Stomach smooth muscle (tissue), 2 donors: Measurements from ENCODE around the gene CPZ.
"Not testable (repeated sequence)": the region's sequence is repeated elsewhere in the genome, so short reads cannot be mapped to it uniquely, and the experiment has no call there.

Experiments used
- H3K27ac ChIP-seq: one replicate; pipeline ENCODE4 v1.7.0; 2013; ENCODE audit warnings: mild to moderate bottlenecking, low read length, inconsistent platforms
- H3K27me3 ChIP-seq, 2 donors: one replicate each; pipeline ENCODE4 v1.7.0; 2013; ENCODE audit warnings: low read length in 2 of 2; ENCODE audit not compliant: insufficient read depth in 2 of 2, control insufficient read depth in 1 of 2
- H3K36me3 ChIP-seq, 2 donors: one replicate each; pipeline ENCODE4 v1.7.0; 2013; ENCODE audit warnings: low read length in 2 of 2; ENCODE audit not compliant: control insufficient read depth in 2 of 2, insufficient read depth in 2 of 2
- H3K4me1 ChIP-seq: one replicate; pipeline ENCODE4 v1.7.0; 2013; ENCODE audit warnings: low read length; ENCODE audit not compliant: control insufficient read depth, insufficient read depth
- H3K4me3 ChIP-seq, 2 donors: one replicate each; pipeline ENCODE4 v1.7.0; 2013; ENCODE audit warnings: low read length in 2 of 2
- H3K9ac ChIP-seq, 2 donors: one replicate each; pipeline ENCODE4 v1.7.0; 2013; ENCODE audit warnings: low read length in 2 of 2, mild to moderate bottlenecking in 1 of 2
- H3K9me3 ChIP-seq, 2 donors: one replicate each; pipeline ENCODE4 v1.7.0; 2013; ENCODE audit warnings: low read length in 2 of 2; ENCODE audit not compliant: control insufficient read depth in 2 of 2
- donor health status: healthy.
- donor health status: Pancreatic carcinoma.

The CPZ gene

GRCh38 chr4:8613421-8614364, 21.1 kb downstream of the CPZ start:
- Histone ChIP-seq H3K9ac (no peak overlapping the region), H3K27me3 (peaks cover 0 to 7% of the 10 kb centered on the region in 2 donors), H3K36me3 (no peaks in the 10 kb centered on the region), H3K27ac (no peak overlapping the region), H3K4me1 (no peaks in the 10 kb centered on the region), H3K4me3 (no peak overlapping the region), H3K9me3 (no peaks in the 10 kb centered on the region)

GRCh38 chr4:8614365-8615193, 22.0 kb downstream of the CPZ start:
- no peak overlapping the region for H3K27ac ChIP-seq
- no peak overlapping the region for H3K9ac ChIP-seq
- no peaks in the 10 kb centered on the region for H3K36me3 ChIP-seq
- no peak overlapping the region for H3K4me3 ChIP-seq
- H3K9me3 ChIP-seq: no peaks in the 10 kb centered on the region
- H3K27me3 ChIP-seq: peaks cover 0 to 7% of the 10 kb centered on the region in 2 donors
- H3K4me1 ChIP-seq: no peaks in the 10 kb centered on the region

GRCh38 chr4:8615366-8615765, 22.8 kb downstream of the CPZ start:
- H3K9me3 ChIP-seq: no peaks in the 10 kb centered on the region
- no peaks in the 10 kb centered on the region for H3K4me1 ChIP-seq
- no peaks in the 10 kb centered on the region for H3K36me3 ChIP-seq
- no peak overlapping the region for H3K4me3 ChIP-seq
- H3K27ac ChIP-seq: no peak overlapping the region
- no peak overlapping the region for H3K9ac ChIP-seq
- peaks cover 0 to 7% of the 10 kb centered on the region in 2 donors for H3K27me3 ChIP-seq

GRCh38 chr4:8615921-8616787, 23.6 kb downstream of the CPZ start:
- no peak overlapping the region for H3K27ac ChIP-seq
- no peaks in the 10 kb centered on the region for H3K36me3 ChIP-seq
- H3K9ac ChIP-seq: no peak overlapping the region
- H3K4me3 ChIP-seq: no peak overlapping the region
- H3K4me1 ChIP-seq: no peaks in the 10 kb centered on the region
- H3K9me3 ChIP-seq: no peaks in the 10 kb centered on the region
- H3K27me3 ChIP-seq: peaks cover 0 to 7% of the 10 kb centered on the region in 2 donors

GRCh38 chr4:8616831-8617230, 24.3 kb downstream of the CPZ start:
- H3K4me3 ChIP-seq: no peak overlapping the region
- H3K4me1 ChIP-seq: no peaks in the 10 kb centered on the region
- H3K27ac ChIP-seq: no peak overlapping the region
- H3K27me3 ChIP-seq: peaks cover 0 to 7% of the 10 kb centered on the region in 2 donors
- no peaks in the 10 kb centered on the region for H3K36me3 ChIP-seq
- H3K9ac ChIP-seq: no peak overlapping the region
- no peaks in the 10 kb centered on the region for H3K9me3 ChIP-seq

- Histone ChIP-seq H3K27ac (no peak overlapping the region), H3K4me1 (no peaks in the 10 kb centered on the region), H3K4me3 (no peak overlapping the region), H3K27me3 (peaks cover 0 to 7% of the 10 kb centered on the region in 2 donors), H3K9ac (no peak overlapping the region), H3K9me3 (no peaks in the 10 kb centered on the region), H3K36me3 (no peaks in the 10 kb centered on the region)
Observed at GRCh38 chr4:8617486-8618040, 25.0 kb downstream of the CPZ start.

GRCh38 chr4:8618421-8618820, 25.9 kb downstream of the CPZ start:
- H3K9ac ChIP-seq: no peak overlapping the region
- peaks cover 0 to 6% of the 10 kb centered on the region in 2 donors for H3K27me3 ChIP-seq
- H3K4me1 ChIP-seq: no peaks in the 10 kb centered on the region
- no peaks in the 10 kb centered on the region for H3K36me3 ChIP-seq
- no peaks in the 10 kb centered on the region for H3K9me3 ChIP-seq
- no peak overlapping the region for H3K27ac ChIP-seq
- H3K4me3 ChIP-seq: no peak overlapping the region

GRCh38 chr4:8618961-8619720, 26.6 kb downstream of the CPZ start:
- Histone ChIP-seq H3K27ac (no peak overlapping the region), H3K9me3 (no peaks in the 10 kb centered on the region), H3K4me3 (no peak overlapping the region), H3K9ac (no peak overlapping the region), H3K27me3 (peaks cover 0 to 6% of the 10 kb centered on the region in 2 donors), H3K4me1 (no peaks in the 10 kb centered on the region), H3K36me3 (no peaks in the 10 kb centered on the region)

GRCh38 chr4:8621135-8621534, 28.6 kb downstream of the CPZ start:
- H3K4me3 ChIP-seq, H3K36me3 ChIP-seq, H3K4me1 ChIP-seq, H3K9me3 ChIP-seq, H3K27ac ChIP-seq, H3K27me3 ChIP-seq, H3K9ac ChIP-seq: not testable (repeated sequence)
